CD4-positive, alpha-beta T cell treated with Interleukin-15 for 1 hour (primary cell): ENCODE results near the gene PCYT1A.
"Not testable (repeated sequence)": the region's sequence is repeated elsewhere in the genome, so short reads cannot be mapped to it uniquely, and the experiment has no call there.

ENCODE experiments used
- DNase-seq: peaks from one replicate; pipeline ENCODE4 v3.0.0-alpha.2; 2020

The PCYT1A gene

DNA sequence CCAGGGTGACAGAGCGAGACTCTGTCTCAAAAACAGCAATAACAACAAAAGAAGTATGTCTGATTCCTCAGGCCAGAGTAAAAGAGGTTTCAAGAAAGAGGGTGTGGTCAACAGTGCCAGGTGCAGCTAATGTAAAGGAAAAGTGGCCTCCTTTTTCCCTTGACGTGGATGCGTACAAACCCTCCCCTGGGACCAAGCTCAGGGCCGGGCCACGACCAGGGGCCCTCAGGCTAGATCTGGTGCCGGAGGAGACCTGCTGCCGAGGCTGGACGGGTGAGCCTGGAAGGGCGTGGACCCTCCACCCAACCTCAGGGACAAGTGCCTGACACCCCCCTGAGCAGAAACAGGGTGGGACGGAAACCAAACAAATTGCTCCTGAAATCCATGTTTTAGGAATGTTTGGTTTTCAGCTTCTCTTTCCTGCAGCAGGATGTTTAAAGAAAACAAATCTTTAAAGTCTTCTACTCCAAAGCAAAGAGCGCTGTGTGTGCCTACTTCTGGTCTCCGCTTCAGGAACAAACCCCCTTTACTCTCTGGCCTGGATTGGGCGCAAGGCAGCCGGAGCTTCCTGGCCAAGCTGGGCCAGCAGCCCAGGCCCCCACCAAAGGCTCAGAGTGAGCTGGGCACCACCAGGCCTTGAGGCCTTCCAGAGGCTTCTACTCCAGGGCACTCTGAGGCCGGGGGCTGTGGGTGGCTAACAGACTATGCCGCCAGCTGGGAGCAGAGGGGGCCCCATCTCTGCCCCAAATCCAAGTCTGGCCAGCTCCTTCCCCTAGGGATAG lies 97.8 kb downstream of the PCYT1A start:
- no peak for DNase-seq

GRCh38 chr3:196186651-196187573 lies 100.6 kb downstream of the PCYT1A start:
- DNase-seq = no peak

- no peak for DNase-seq
Measured at GRCh38 chr3:196184881-196185280, 102.6 kb downstream of the PCYT1A start.

DNA sequence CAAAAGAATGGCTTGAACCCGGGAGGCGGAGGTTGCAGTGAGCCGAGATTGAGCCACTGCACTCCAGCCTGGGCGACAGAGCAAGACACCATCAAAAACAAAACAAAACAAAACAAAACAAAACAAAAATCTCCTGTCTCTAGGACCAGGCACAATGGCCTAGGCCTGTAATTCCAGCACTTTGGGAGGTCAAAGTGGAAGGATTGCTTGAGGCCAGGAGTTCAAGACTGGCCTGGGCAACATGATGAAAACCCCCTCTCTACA lies 103.4 kb downstream of the PCYT1A start:
- DNase-seq = not testable (repeated sequence)

DNA sequence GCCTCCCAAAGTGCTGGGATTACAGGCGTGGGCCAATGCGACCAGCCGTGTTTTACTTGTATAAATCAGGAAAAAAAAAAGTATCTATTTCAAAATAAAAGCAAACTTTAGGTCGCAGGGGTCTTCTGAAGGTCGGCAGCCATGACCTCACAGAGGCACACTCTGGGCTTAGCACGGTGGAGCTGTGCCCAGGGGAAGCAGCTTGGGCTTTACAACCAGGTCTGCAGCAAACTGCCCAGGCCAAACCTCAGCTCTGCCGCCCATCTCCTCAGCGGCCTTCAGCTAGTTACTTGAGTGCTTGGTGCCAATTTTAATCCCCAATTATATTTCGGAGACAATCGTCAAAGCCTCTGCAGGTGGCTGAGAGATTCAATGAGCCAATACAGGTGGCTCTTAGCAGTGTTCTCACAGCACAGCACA lies 106.4 kb downstream of the PCYT1A start:
- no peak for DNase-seq

DNA sequence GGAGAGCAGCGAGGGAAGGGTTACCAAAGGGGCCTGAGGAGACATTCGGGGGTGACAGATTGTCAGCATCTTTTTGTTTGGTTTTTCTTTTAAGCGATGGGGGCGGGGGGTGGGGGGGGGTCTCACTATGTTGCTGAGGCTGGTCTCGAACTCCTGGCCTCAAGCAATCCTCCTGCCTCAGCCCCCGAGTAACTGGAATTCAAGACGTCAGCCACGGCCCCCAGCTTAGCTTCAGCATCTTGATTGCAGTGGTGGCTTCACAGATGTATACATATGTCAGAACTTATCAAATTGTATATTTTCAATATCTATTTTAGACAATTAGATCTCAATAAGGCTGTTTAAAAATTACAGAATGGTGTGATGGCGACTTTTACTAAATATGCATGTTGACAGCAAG lies 107.2 kb downstream of the PCYT1A start:
- no peak for DNase-seq
